H1 (cell line): Measurements from ENCODE around the gene GNL2. TPM values are rescaled to one million over a fixed set of nuclear protein-coding genes. Genes with fewer than 3 reads are reported as not detected.

Experiments used
- CTCF ChIA-PET: fragments of 300-600 bp; sonication (Branson Sonifier 250); formaldehyde crosslinking; loops from one replicate; lab custom pipeline; 2021; ENCODE audit not compliant: partially characterized antibody; lab: Charles Lee
- POLR2A ChIA-PET: fragments of 300-600 bp; sonication (Branson Sonifier 250); formaldehyde crosslinking; loops from one replicate; lab custom pipeline; 2021; ENCODE audit warnings: inconsistent platforms; ENCODE audit not compliant: partially characterized antibody; lab: Charles Lee
- DNase-seq, 2 experiments: peaks; one replicate each; pipeline versions ENCODE4 v3.0.0 to v3.0.0-alpha.2; 2010 to 2022; ENCODE audit warnings: low spot score in 2 of 2, low read depth in 1 of 2, mixed read lengths in 1 of 2
- FAIRE-seq: peaks from 2 replicates; lab custom pipeline; 2011; peaks lifted over from hg19 to GRCh38; lab: Jason Lieb, UNC
- H2AFZ ChIP-seq: 2 replicates; pipeline ENCODE4 v1.8.1; 2012; ENCODE audit warnings: low read length, inconsistent platforms
- H2AK5ac ChIP-seq: 2 replicates; pipeline ENCODE4 v1.6.1; 2013; ENCODE audit warnings: low read depth, low read length
- H2BK120ac ChIP-seq: replicated peaks from 2 replicates; pipeline ENCODE3; 2013; ENCODE audit warnings: low read depth, low read length, inconsistent platforms
- H2BK12ac ChIP-seq: 2 replicates; pipeline ENCODE4 v1.6.1; 2013; ENCODE audit warnings: low read depth, low read length
- H2BK15ac ChIP-seq: 2 replicates; pipeline ENCODE4 v1.6.1; 2013; ENCODE audit warnings: low read length
- H2BK20ac ChIP-seq: 2 replicates; pipeline ENCODE4 v1.6.1; 2013; ENCODE audit warnings: low read length
- H2BK5ac ChIP-seq: 2 replicates; pipeline ENCODE4 v1.6.1; 2013; ENCODE audit warnings: low read depth, low read length
- H3K14ac ChIP-seq: 2 replicates; pipeline ENCODE4 v1.6.1; 2013; ENCODE audit warnings: inconsistent platforms; ENCODE audit not compliant: insufficient read length
- H3K18ac ChIP-seq: 2 replicates; pipeline ENCODE4 v1.6.1; 2013; ENCODE audit warnings: low read length; ENCODE audit errors: extremely low read depth
- H3K23ac ChIP-seq: 2 replicates; pipeline ENCODE4 v1.6.1; 2013; ENCODE audit warnings: inconsistent platforms; ENCODE audit not compliant: insufficient read length
- H3K23me2 ChIP-seq: 2 replicates; pipeline ENCODE4 v1.6.1; 2013; ENCODE audit warnings: low read depth, low read length
- H3K27ac ChIP-seq: 2 replicates; pipeline ENCODE4 v1.6.1; 2011; ENCODE audit warnings: low read depth, low read length, inconsistent platforms
- H3K27me3 ChIP-seq, 4 experiments: replicated peaks in 1 of 4; 1 replicate in 1 of 4; 2 replicates in 3 of 4; pipeline versions ENCODE4 v1.6.1 to v1.8.1; 2011 to 2013; ENCODE audit warnings: low read length in 3 of 4, mild to moderate bottlenecking in 3 of 4, inconsistent platforms in 2 of 4, mixed read lengths in 2 of 4, moderate library complexity in 1 of 4; ENCODE audit not compliant: control insufficient read depth in 3 of 4, insufficient read depth in 3 of 4; ENCODE audit errors: extremely low read depth in 1 of 4
- H3K36me3 ChIP-seq, 4 experiments: 2 replicates each; pipeline versions ENCODE4 v1.6.1 to v1.8.1; 2011 to 2013; ENCODE audit warnings: mild to moderate bottlenecking in 4 of 4, low read length in 3 of 4, moderate library complexity in 2 of 4, control low read depth in 1 of 4, inconsistent platforms in 1 of 4; ENCODE audit not compliant: insufficient read depth in 4 of 4, control insufficient read depth in 2 of 4
- H3K4ac ChIP-seq: replicated peaks from 2 replicates; pipeline ENCODE3; 2013; ENCODE audit warnings: low read length, low read depth, mixed read lengths, inconsistent platforms; ENCODE audit not compliant: insufficient read length
- H3K4me1 ChIP-seq, 4 experiments: replicated peaks in 1 of 4; 1 replicate in 1 of 4; 2 replicates in 3 of 4; pipeline versions ENCODE4 v1.6.1 to v1.8.1; 2011 to 2013; ENCODE audit warnings: low read length in 3 of 4, inconsistent platforms in 2 of 4, mixed read lengths in 1 of 4; ENCODE audit not compliant: insufficient read depth in 4 of 4, control insufficient read depth in 3 of 4
- H3K4me2 ChIP-seq, 2 experiments: 2 replicates each; pipeline versions ENCODE4 v1.6.1 to v1.8.1; 2011 to 2013; ENCODE audit warnings: low read depth in 2 of 2, low read length in 2 of 2, control low read depth in 1 of 2, inconsistent platforms in 1 of 2, mild to moderate bottlenecking in 1 of 2; ENCODE audit not compliant: insufficient read depth in 1 of 2
- H3K4me3 ChIP-seq, 4 experiments: fragments of 200-600, 300-600 bp in 1 of 4; sonication (generic), shearing (Covaris generic), sonication (Bioruptor Twin) in 1 of 4; 2 replicates each; pipeline versions ENCODE4 v1.5.1 to v1.8.1; 2011 to 2016; ENCODE audit warnings: low read length in 4 of 4, low read depth in 3 of 4, control low read depth in 2 of 4, inconsistent platforms in 2 of 4, mild to moderate bottlenecking in 2 of 4, mixed read lengths in 1 of 4, moderate library complexity in 1 of 4; ENCODE audit not compliant: insufficient read depth in 2 of 4; ENCODE audit errors: extremely low read depth in 1 of 4
- H3K56ac ChIP-seq: replicated peaks from 2 replicates; pipeline ENCODE3; 2013; ENCODE audit warnings: low read depth, mild to moderate bottlenecking, mixed read lengths, low read length, inconsistent platforms; ENCODE audit not compliant: insufficient read length
- H3K79me1 ChIP-seq: 2 replicates; pipeline ENCODE4 v1.6.1; 2013; ENCODE audit warnings: low read depth, low read length, control low read depth
- H3K79me2 ChIP-seq, 2 experiments: 2 replicates each; pipeline versions ENCODE4 v1.6.1 to v1.8.1; 2012 to 2013; ENCODE audit warnings: low read length in 2 of 2, mild to moderate bottlenecking in 2 of 2, inconsistent platforms in 1 of 2; ENCODE audit not compliant: insufficient read depth in 2 of 2, control insufficient read depth in 1 of 2
- H3K9ac ChIP-seq, 4 experiments: replicated peaks in 1 of 4; 1 replicate in 1 of 4; 2 replicates in 3 of 4; pipeline versions ENCODE4 v1.6.1 to v1.8.1; 2011 to 2013; ENCODE audit warnings: low read depth in 3 of 4, low read length in 3 of 4, control low read depth in 2 of 4, mild to moderate bottlenecking in 2 of 4, moderate library complexity in 2 of 4, inconsistent platforms in 1 of 4; ENCODE audit errors: extremely low read depth in 1 of 4
- H3K9me3 ChIP-seq, 2 experiments: 2 replicates each; pipeline versions ENCODE4 v1.6.1 to v1.8.1; 2012 to 2013; ENCODE audit warnings: mild to moderate bottlenecking in 2 of 2, moderate library complexity in 2 of 2, control low read depth in 1 of 2, inconsistent platforms in 1 of 2, low read depth in 1 of 2, low read length in 1 of 2, mixed read lengths in 1 of 2; ENCODE audit not compliant: insufficient read depth in 2 of 2
- H4K20me1 ChIP-seq, 2 experiments: replicated peaks in 1 of 2; 2 replicates each; pipeline versions ENCODE3 to v1.8.1; 2011 to 2013; ENCODE audit warnings: inconsistent platforms in 2 of 2, low read length in 2 of 2, mild to moderate bottlenecking in 1 of 2; ENCODE audit not compliant: insufficient read depth in 2 of 2, control insufficient read depth in 1 of 2
- H4K5ac ChIP-seq: 2 replicates; pipeline ENCODE4 v1.6.1; 2013; ENCODE audit warnings: low read length, low read depth, mixed read lengths, inconsistent platforms; ENCODE audit not compliant: insufficient read length
- H4K8ac ChIP-seq: 2 replicates; pipeline ENCODE4 v1.8.0; 2013; ENCODE audit warnings: mild to moderate bottlenecking, moderate library complexity, low read length, inconsistent platforms; ENCODE audit not compliant: insufficient read depth; ENCODE audit errors: extremely low read depth
- H4K91ac ChIP-seq: replicated peaks from 2 replicates; pipeline ENCODE3; 2013; ENCODE audit warnings: low read length, mixed read lengths, inconsistent platforms; ENCODE audit not compliant: insufficient read length
- ATF2 ChIP-seq: IDR thresholded peaks from 2 replicates; pipeline ENCODE4 v1.6.1; 2012; ENCODE audit warnings: low read length, inconsistent platforms
- CEBPB ChIP-seq: IDR thresholded peaks from 2 replicates; pipeline ENCODE4 v1.6.1; 2012; ENCODE audit warnings: low read depth, low read length
- CTBP2 ChIP-seq: IDR thresholded peaks from 2 replicates; pipeline ENCODE4 v1.7.0; 2011; ENCODE audit warnings: borderline replicate concordance, mild to moderate bottlenecking, moderate library complexity, mixed read lengths, low read length; ENCODE audit not compliant: insufficient read depth, insufficient read length
- EP300 ChIP-seq, 2 experiments: IDR thresholded peaks; 1 replicate in 1 of 2; 2 replicates in 1 of 2; pipeline ENCODE4 v1.6.1; 2011 to 2012; ENCODE audit warnings: low read depth in 2 of 2, low read length in 2 of 2, mild to moderate bottlenecking in 2 of 2, borderline replicate concordance in 1 of 2, inconsistent platforms in 1 of 2, moderate library complexity in 1 of 2
- EZH2 ChIP-seq: fragments of 200-600 bp; sonication (generic); IDR thresholded peaks from 2 replicates; pipeline ENCODE4 v1.7.1; 2012; ENCODE audit warnings: low read depth, mild to moderate bottlenecking, moderate library complexity, low read length, inconsistent platforms; ENCODE audit not compliant: severe bottlenecking
- HDAC2 ChIP-seq, 2 experiments: fragments of 300-600 bp in 1 of 2; sonication (generic) in 1 of 2; IDR thresholded peaks; 2 replicates each; pipeline ENCODE4 v1.6.1; 2011 to 2012; ENCODE audit warnings: low read depth in 2 of 2, low read length in 2 of 2, mild to moderate bottlenecking in 2 of 2, moderate library complexity in 2 of 2, borderline replicate concordance in 1 of 2, inconsistent platforms in 1 of 2
- JUND ChIP-seq: IDR thresholded peaks from 2 replicates; pipeline ENCODE4 v1.6.1; 2011; ENCODE audit warnings: mild to moderate bottlenecking, improper control_type of control experiment, low read length
- KDM4A ChIP-seq: IDR thresholded peaks from one replicate; pipeline ENCODE4 v1.7.1; 2012; ENCODE audit warnings: low read depth, mild to moderate bottlenecking, moderate library complexity, low read length, inconsistent platforms; ENCODE audit not compliant: severe bottlenecking
- SIRT6 ChIP-seq: IDR thresholded peaks from one replicate; pipeline ENCODE4 v1.7.1; 2012; ENCODE audit warnings: low read length, inconsistent platforms
- SIX5 ChIP-seq: IDR thresholded peaks from 2 replicates; pipeline ENCODE4 v1.6.1; 2011; ENCODE audit warnings: mild to moderate bottlenecking, low read depth, low read length
- SUZ12 ChIP-seq: fragments of 200-600 bp; sonication (generic); IDR thresholded peaks from 2 replicates; pipeline ENCODE4 v1.6.1; 2012; ENCODE audit warnings: mild to moderate bottlenecking, inconsistent platforms, low read length, moderate library complexity, mixed read lengths
- TAF1 ChIP-seq: IDR thresholded peaks from 2 replicates; pipeline ENCODE4 v1.6.1; 2011; ENCODE audit warnings: mild to moderate bottlenecking, low read depth, low read length
- YY1 ChIP-seq: IDR thresholded peaks from 2 replicates; pipeline ENCODE4 v1.6.1; 2011; ENCODE audit warnings: low read depth, mild to moderate bottlenecking, low read length
- polyA plus RNA-seq, 7 experiments: library from polyadenylated mRNA; depleted of rRNA in 3 of 7; stranded (reverse) in 5 of 7; unstranded in 2 of 7; fragments of >200 nt in 5 of 7; fragments of 200-250 nt in 2 of 7; gene quantifications; 1 replicate in 5 of 7; 2 replicates in 1 of 7; 4 replicates in 1 of 7; pipeline versions ENCODE4 v1.2.1 to v1.2.3, GENCODE V29; 2011 to 2013; ENCODE audit warnings: missing spikeins in 2 of 7, mixed read lengths in 2 of 7
- total RNA-seq: library from RNA; stranded (reverse); fragmentation: NEBNext Ultra II Directional; extraction: Animal tissue kit (Norgen Biotek cat#: 25700); gene quantifications from 2 replicates; pipeline ENCODE4 v1.2.1, GENCODE V29; 2021

GNL2 gene
- total and polyA plus RNA-seq, 2 of the 8 experiments (the other 6 are each of a cell fraction or from before 2014, with no cell fraction given) = 22.2 to 88.3 TPM

- no peak overlapping the region for H2BK120ac ChIP-seq
- TF ChIP-seq SUZ12 (no peak), YY1 (no peak), KDM4A (no peak), SIX5 (no peak), EZH2 (no peak), CEBPB (no peak), TAF1 (no peak), EP300 (IDR thresholded peaks at IDR 0.05; ENCODE audit: borderline replicate concordance in 1 of 2, low read depth in 2 of 2, low read length in 2 of 2) (no peak), ATF2 (no peak), CTBP2 (no peak), SIRT6 (no peak), HDAC2 (IDR thresholded peaks at IDR 0.05; ENCODE audit: borderline replicate concordance in 1 of 2, low read depth in 2 of 2, low read length in 2 of 2) (no peak), JUND (no peak)
These were observed 33.3 kb upstream of the GNL2 start for GRCh38 chr1:37629008-37629407.

More at GRCh38 chr1:37629008-37629407, 33.3 kb upstream of the GNL2 start:
- no peak overlapping the region for H2AK5ac ChIP-seq
- no peak overlapping the region for H3K27ac ChIP-seq
- H2BK12ac ChIP-seq = no peak overlapping the region
- no peak overlapping the region for H4K91ac ChIP-seq
- H4K8ac ChIP-seq = no peak overlapping the region; the same call in 1 of the 2 replicates
- no peak overlapping the region for H3K9ac ChIP-seq
- H3K23me2 ChIP-seq = no peaks in the 10 kb centered on the region; the same call in 1 of the 2 replicates
- no peak overlapping the region for H2BK15ac ChIP-seq
- no peak overlapping the region for H3K18ac ChIP-seq
- H3K4me1 ChIP-seq = peaks cover 0 to 12% (median 7%) of the 10 kb centered on the region in 4 experiments; a peak in 6 of 7 replicates
- no peak overlapping the region for H3K14ac ChIP-seq
- POLR2A ChIA-PET = no interaction called here
- H2BK20ac ChIP-seq = no peak overlapping the region
- peaks cover 6% of the 10 kb centered on the region in 2 experiments for H4K20me1 ChIP-seq
- H3K4me3 ChIP-seq = no peak overlapping the region
- no peak overlapping the region for H3K23ac ChIP-seq
- no peak overlapping the region for H3K4ac ChIP-seq
- peaks cover 41 to 83% (median 65%) of the 10 kb centered on the region in 4 experiments for H3K27me3 ChIP-seq
- H3K79me1 ChIP-seq = no peaks in the 10 kb centered on the region
- no peak overlapping the region for H2AFZ ChIP-seq
- no peak overlapping the region for H3K56ac ChIP-seq
- FAIRE-seq (no peak), DNase-seq (no peak)
- H3K36me3 ChIP-seq = no peaks in the 10 kb centered on the region
- no peak overlapping the region for H2BK5ac ChIP-seq
- H3K9me3 ChIP-seq = no peaks in the 10 kb centered on the region
- H3K79me2 ChIP-seq = no peaks in the 10 kb centered on the region
- CTCF ChIA-PET = interaction anchor here (0.9 to 5.2 kb wide), 2 partner anchors 27 to 56 kb away, joined by 3 to 36 read pairs; no protein-coding TSS in a partner anchor
- H4K5ac ChIP-seq = no peak overlapping the region
- no peak overlapping the region for H3K4me2 ChIP-seq
